ENCODE results near the gene TRMT13.

TRMT13 gene

GRCh38 chr1:100132566-100133477 lies at the start of gene TRMT13, which contains the start of gene SASS6:
TRMT13 (plus strand) TSS chr1:100133163; CDS start chr1:100133169, 6 bp downstream.
SASS6 (minus strand) TSS chr1:100132930; CDS start chr1:100132814, 116 bp downstream.
- peak; percentile 98 for DNase-seq

- no peak for DNase-seq
These were observed 45.6 kb upstream of the TRMT13 start for GRCh38 chr1:100087396-100087795.

- DNase-seq, result no peak
These were observed 43.9 kb upstream of the TRMT13 start for GRCh38 chr1:100089082-100089481.

GRCh38 chr1:100090471-100090870 lies 42.5 kb upstream of the TRMT13 start:
- no peak for DNase-seq

GRCh38 chr1:100100202-100100601 lies 32.8 kb upstream of the TRMT13 start:
- DNase-seq, result no peak

- no peak for DNase-seq
These were observed 31.4 kb upstream of the TRMT13 start for GRCh38 chr1:100101564-100101963.

GRCh38 chr1:100107696-100108095 lies 25.3 kb upstream of the TRMT13 start:
- no peak for DNase-seq

- DNase-seq, result no peak
These were observed 23.4 kb upstream of the TRMT13 start for GRCh38 chr1:100109554-100110066.

- DNase-seq, result no peak
These were observed 17.4 kb upstream of the TRMT13 start for GRCh38 chr1:100115524-100115923.

GRCh38 chr1:100122177-100122576 lies 10.8 kb upstream of the TRMT13 start:
- DNase-seq, result no peak

GRCh38 chr1:100127226-100127625 lies 5.7 kb upstream of the TRMT13 start:
- DNase-seq, result no peak

GRCh38 chr1:100130552-100131077 lies 2.3 kb upstream of the TRMT13 start:
- DNase-seq, result no peak

GRCh38 chr1:100131623-100132022 lies 1.3 kb upstream of the TRMT13 start:
- no peak for DNase-seq

GRCh38 chr1:100134872-100135271 lies 1.9 kb downstream of the TRMT13 start:
- DNase-seq, result no peak

- DNase-seq, result no peak
These were observed 4.6 kb downstream of the TRMT13 start for GRCh38 chr1:100137602-100138001.

- DNase-seq, result no peak
These were observed 8.2 kb downstream of the TRMT13 start for GRCh38 chr1:100141192-100141591.

- no peak for DNase-seq
These were observed 9.4 kb downstream of the TRMT13 start for GRCh38 chr1:100142343-100142742.

- no peak for DNase-seq
These were observed 12.2 kb downstream of the TRMT13 start for GRCh38 chr1:100145116-100145515.

GRCh38 chr1:100146958-100147357 lies 14.0 kb downstream of the TRMT13 start:
- no peak for DNase-seq

GRCh38 chr1:100147875-100148274 lies 14.9 kb downstream of the TRMT13 start:
- DNase-seq, result no peak

- no peak for DNase-seq
These were observed 18.7 kb downstream of the TRMT13 start for GRCh38 chr1:100151679-100152078.

- DNase-seq, result no peak
These were observed 19.3 kb downstream of the TRMT13 start for GRCh38 chr1:100152271-100152670.

- DNase-seq, result no peak
These were observed 29.9 kb downstream of the TRMT13 start for GRCh38 chr1:100162881-100163280.

- DNase-seq, result no peak
These were observed 31.3 kb downstream of the TRMT13 start for GRCh38 chr1:100164216-100164615.

All from islet precursor cell (in vitro differentiated cells).